Tibial artery (tissue), 4 donors: ENCODE results near the gene SARM1.

Source experiments
- DNase-seq, 2 donors: peaks; one replicate each; pipeline ENCODE4 v3.0.0-alpha.2; 2019
- H3K27ac ChIP-seq, 2 donors: fragments of 200-600 bp; sonication (generic) in 1 of 2; 1 replicate in 1 of 2; 2 replicates in 1 of 2; pipeline ENCODE4 v1.5.1; 2018 to 2019; ENCODE audit warnings: mild to moderate bottlenecking in 1 of 2
- H3K27me3 ChIP-seq, 2 donors: fragments of 200-600 bp; sonication (generic) in 1 of 2; one replicate each; pipeline versions ENCODE4 v1.5.1 to v1.6.0; 2016 to 2019
- H3K36me3 ChIP-seq, 3 donors: fragments of 200-600 bp; sonication (generic) in 2 of 3; one replicate each; pipeline ENCODE4 v1.5.1; 2016 to 2019; ENCODE audit warnings: mild to moderate bottlenecking in 2 of 3
- H3K4me1 ChIP-seq, 4 donors: fragments of 200-600 bp; sonication (generic) in 2 of 4; 1 replicate in 3 of 4; 2 replicates in 1 of 4; pipeline ENCODE4 v1.5.1; 2016 to 2019
- H3K4me3 ChIP-seq, 2 donors: fragments of 200-600 bp; sonication (generic) in 1 of 2; 1 replicate in 1 of 2; 2 replicates in 1 of 2; pipeline ENCODE4 v1.5.1; 2018 to 2019; ENCODE audit warnings: mild to moderate bottlenecking in 2 of 2
- H3K9me3 ChIP-seq, 3 donors: fragments of 200-600 bp; sonication (generic) in 1 of 3; one replicate each; pipeline ENCODE4 v1.5.1; 2016 to 2019
- intact Hi-C: fragments of 100-400 bp; cut with DNase I; formaldehyde crosslinking; loops from one replicate; pipeline ENCODE4 v1.15.0; 2023; ENCODE audit warnings: low total_unique reads
- TF ChIP-seq, protein P1 (sequence below), 2 experiments: fragments of 200-600 bp in 1 of 2; fragments of 450-650 bp in 1 of 2; IDR thresholded peaks; one replicate each; pipeline ENCODE4 v1.5.1; 2017 to 2019; ENCODE audit warnings: antibody characterized with exemption in 2 of 2, mild to moderate bottlenecking in 1 of 2, moderate library complexity in 1 of 2

Gene SARM1

DNA sequence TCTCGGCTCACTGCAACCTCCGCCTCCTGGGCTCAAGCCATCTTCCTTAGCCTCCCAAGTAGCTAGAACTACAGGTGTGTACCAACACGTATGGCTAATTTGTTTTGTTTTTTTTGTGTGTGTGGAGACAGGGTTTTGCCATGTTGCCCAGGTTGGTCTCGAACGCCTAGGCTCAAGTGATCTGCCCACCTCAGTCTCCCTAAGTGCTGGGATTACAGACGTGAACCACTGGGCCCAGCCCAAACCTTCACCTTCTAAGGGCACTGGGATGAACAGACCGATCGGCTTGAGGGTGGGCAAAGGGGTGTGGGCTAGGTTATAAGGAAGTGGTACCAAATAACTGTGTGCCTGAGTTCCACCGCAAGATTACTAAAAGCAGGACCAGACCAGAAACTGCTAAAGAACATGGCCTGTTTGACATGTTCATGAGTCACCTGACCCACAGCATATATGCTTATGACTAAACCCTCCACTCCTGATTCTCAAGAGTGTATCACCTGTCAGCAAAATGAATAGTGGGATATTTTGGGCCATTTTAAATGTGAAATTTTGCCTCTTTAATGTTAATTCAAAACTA, 44.4 kb upstream of the SARM1 start:
- TF ChIP-seq, protein P1, sequence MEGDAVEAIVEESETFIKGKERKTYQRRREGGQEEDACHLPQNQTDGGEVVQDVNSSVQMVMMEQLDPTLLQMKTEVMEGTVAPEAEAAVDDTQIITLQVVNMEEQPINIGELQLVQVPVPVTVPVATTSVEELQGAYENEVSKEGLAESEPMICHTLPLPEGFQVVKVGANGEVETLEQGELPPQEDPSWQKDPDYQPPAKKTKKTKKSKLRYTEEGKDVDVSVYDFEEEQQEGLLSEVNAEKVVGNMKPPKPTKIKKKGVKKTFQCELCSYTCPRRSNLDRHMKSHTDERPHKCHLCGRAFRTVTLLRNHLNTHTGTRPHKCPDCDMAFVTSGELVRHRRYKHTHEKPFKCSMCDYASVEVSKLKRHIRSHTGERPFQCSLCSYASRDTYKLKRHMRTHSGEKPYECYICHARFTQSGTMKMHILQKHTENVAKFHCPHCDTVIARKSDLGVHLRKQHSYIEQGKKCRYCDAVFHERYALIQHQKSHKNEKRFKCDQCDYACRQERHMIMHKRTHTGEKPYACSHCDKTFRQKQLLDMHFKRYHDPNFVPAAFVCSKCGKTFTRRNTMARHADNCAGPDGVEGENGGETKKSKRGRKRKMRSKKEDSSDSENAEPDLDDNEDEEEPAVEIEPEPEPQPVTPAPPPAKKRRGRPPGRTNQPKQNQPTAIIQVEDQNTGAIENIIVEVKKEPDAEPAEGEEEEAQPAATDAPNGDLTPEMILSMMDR (IDR thresholded peaks at IDR 0.05) = no peak
- H3K4me1 ChIP-seq = no peaks in the 10 kb centered on the region
- intact Hi-C loops = no loop called here
- H3K27ac ChIP-seq = no peak overlapping the region
- H3K4me3 ChIP-seq = no peak overlapping the region
- peaks cover 31 to 58% (median 45%) of the 10 kb centered on the region in 3 donors for H3K36me3 ChIP-seq
- H3K27me3 ChIP-seq = no peaks in the 10 kb centered on the region
- H3K9me3 ChIP-seq = no peaks in the 10 kb centered on the region
- no peak for DNase-seq

DNA sequence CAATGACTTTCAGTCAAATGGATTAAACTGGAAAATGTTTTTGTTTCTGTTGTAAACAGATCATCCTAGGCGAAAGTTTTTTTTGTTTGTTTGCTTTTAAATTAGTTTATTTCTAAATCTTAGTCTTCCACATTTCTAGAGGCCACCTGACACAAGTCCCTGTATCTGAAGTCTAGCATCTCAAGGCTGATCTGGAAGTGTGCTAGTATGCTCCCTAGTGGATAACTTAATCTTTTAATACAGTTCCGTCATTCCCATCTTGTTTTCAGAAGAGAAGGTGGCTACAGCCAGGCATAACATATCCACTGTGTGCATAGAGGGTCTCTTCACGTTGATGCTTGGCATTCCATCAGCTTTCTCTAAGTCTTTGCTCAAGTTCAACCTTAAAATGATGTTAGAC, 43.8 kb upstream of the SARM1 start:
- peaks cover 31 to 61% (median 45%) of the 10 kb centered on the region in 3 donors for H3K36me3 ChIP-seq
- intact Hi-C loops = no loop called here
- no peak overlapping the region for H3K27ac ChIP-seq
- no peaks in the 10 kb centered on the region for H3K27me3 ChIP-seq
- no peak overlapping the region for H3K4me3 ChIP-seq
- TF ChIP-seq, protein P1 (IDR thresholded peaks at IDR 0.05) = no peak
- DNase-seq = no peak
- H3K9me3 ChIP-seq = no peaks in the 10 kb centered on the region
- no peaks in the 10 kb centered on the region for H3K4me1 ChIP-seq

DNA sequence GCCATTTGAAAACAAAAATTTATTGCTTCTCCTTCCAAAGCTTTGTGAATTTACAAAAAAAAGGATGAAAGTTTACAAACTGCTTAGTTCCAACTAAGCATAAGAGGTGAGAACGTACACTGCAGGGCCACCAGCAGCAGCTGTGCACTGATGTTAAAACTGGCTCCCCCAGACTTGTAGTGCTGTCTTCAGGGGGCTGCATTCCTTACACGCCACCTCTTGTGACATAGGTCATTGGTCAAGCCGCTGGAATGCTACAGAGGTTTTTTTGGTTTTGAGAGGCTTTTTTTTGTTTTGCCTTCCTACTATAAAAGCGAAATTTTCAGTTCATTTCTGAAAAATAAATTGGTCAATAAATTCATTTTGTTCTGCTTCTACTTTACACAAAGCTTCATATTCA, 43.2 kb upstream of the SARM1 start:
- TF ChIP-seq, protein P1 (IDR thresholded peaks at IDR 0.05) = no peak
- Histone ChIP-seq H3K9me3 (no peaks in the 10 kb centered on the region), H3K4me3 (no peak overlapping the region), H3K36me3 (peaks cover 31 to 61% (median 45%) of the 10 kb centered on the region in 3 donors), H3K27ac (no peak overlapping the region), H3K4me1 (peaks cover 0 to 6% (median under 1%) of the 10 kb centered on the region in 4 donors), H3K27me3 (no peaks in the 10 kb centered on the region)
- no peak for DNase-seq
- intact Hi-C loops = no loop called here

DNA sequence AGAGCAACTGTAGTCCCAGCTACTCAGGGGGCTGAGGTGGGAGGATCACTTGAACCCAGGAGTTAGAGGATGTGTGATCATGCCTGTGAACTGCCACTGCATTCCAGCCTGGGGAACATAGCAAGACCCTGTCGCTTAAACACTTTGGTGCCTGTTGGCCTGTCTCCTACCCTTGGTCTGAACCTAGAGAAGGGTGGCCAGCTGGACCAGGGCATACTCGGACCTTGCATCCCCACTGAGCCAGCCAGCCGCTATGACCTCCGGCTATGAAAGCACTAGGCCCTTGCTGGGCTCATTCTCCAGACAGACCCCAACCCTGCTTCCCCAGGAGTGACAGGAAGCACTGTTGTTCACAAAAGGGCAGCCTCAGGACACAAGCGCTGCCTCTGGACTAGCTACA, 40.8 kb upstream of the SARM1 start:
- no peaks in the 10 kb centered on the region for H3K9me3 ChIP-seq
- peaks cover 0 to 22% (median 15%) of the 10 kb centered on the region in 4 donors for H3K4me1 ChIP-seq
- TF ChIP-seq, protein P1 (IDR thresholded peaks at IDR 0.05) = no peak
- peaks cover 31 to 61% (median 45%) of the 10 kb centered on the region in 3 donors for H3K36me3 ChIP-seq
- intact Hi-C loops = loop anchor here (10.0 kb wide), 2 partner anchors 286 to 964 kb away; partner anchors contain the start of genes NLK and NUFIP2
- H3K4me3 ChIP-seq = no peak overlapping the region
- no peak overlapping the region for H3K27ac ChIP-seq
- no peak for DNase-seq
- H3K27me3 ChIP-seq = no peaks in the 10 kb centered on the region

DNA sequence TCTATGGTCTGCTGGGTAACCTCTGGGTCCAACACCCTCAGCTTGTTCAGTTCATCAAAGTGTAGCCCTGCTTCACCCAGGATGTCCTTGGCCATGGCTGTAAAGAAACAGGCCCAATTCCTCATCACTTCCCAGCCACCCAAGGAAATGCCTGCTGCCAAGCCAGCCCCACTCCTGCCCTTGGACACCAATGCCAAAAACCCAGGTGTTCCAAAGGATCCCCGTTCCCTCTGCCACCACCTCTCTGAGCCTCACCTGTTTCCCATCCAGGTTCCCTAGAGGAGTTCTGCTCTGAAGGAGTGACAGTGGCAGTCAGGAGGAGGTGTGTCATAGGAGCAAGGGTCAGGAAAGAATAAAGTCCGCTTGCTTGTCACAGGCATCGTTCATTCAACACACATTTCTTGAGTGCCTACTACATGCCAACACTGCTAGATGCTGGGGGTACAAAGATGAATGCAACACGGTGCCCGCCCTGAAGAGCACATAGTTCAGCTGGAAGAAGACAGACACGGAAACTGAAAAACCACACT, 39.5 kb upstream of the SARM1 start:
- Histone ChIP-seq H3K4me1 (peaks cover 0 to 30% (median 25%) of the 10 kb centered on the region in 4 donors), H3K36me3 (peaks cover 31 to 53% (median 42%) of the 10 kb centered on the region in 3 donors), H3K4me3 (no peak overlapping the region), H3K27me3 (no peaks in the 10 kb centered on the region), H3K27ac (no peak overlapping the region), H3K9me3 (no peaks in the 10 kb centered on the region)
- TF ChIP-seq, protein P1 (IDR thresholded peaks at IDR 0.05) = no peak
- intact Hi-C loops = loop anchor here (10.0 kb wide), 2 partner anchors 287 to 963 kb away; partner anchors contain the start of genes NLK and NUFIP2
- DNase-seq = no peak
